Neuronal stem cell (in vitro differentiated cells): Measurements from ENCODE around the gene SORCS2.

Source experiments
- DNase-seq: peaks from one replicate; pipeline ENCODE4 v3.0.0-alpha.2; 2013; ENCODE audit warnings: low spot score
- H2AFZ ChIP-seq: one replicate; pipeline ENCODE4 v1.6.1; 2013; ENCODE audit warnings: mild to moderate bottlenecking, low read length, inconsistent platforms
- H2AK5ac ChIP-seq: 2 replicates; pipeline ENCODE4 v1.6.1; 2013; ENCODE audit warnings: low read depth, mild to moderate bottlenecking, inconsistent platforms, low read length, moderate library complexity, mixed read lengths
- H2BK120ac ChIP-seq: 2 replicates; pipeline ENCODE4 v1.6.1; 2013; ENCODE audit warnings: low read depth, mild to moderate bottlenecking, inconsistent platforms, low read length, moderate library complexity, mixed read lengths
- H2BK12ac ChIP-seq: one replicate; pipeline ENCODE4 v1.6.1; 2013; ENCODE audit warnings: low read length, inconsistent platforms
- H2BK15ac ChIP-seq: 2 replicates; pipeline ENCODE4 v1.6.1; 2013; ENCODE audit warnings: mild to moderate bottlenecking, low read length, inconsistent platforms, mixed read lengths
- H2BK5ac ChIP-seq: one replicate; pipeline ENCODE4 v1.6.1; 2013; ENCODE audit warnings: inconsistent platforms, mild to moderate bottlenecking, low read length, moderate library complexity
- H3K14ac ChIP-seq: one replicate; pipeline ENCODE4 v1.6.1; 2013; ENCODE audit warnings: low read length, inconsistent platforms
- H3K18ac ChIP-seq: 2 replicates; pipeline ENCODE4 v1.6.1; 2013; ENCODE audit warnings: low read length, inconsistent platforms
- H3K23ac ChIP-seq: 2 replicates; pipeline ENCODE4 v1.6.1; 2013; ENCODE audit warnings: low read depth, mild to moderate bottlenecking, mixed read lengths, low read length, inconsistent platforms; ENCODE audit not compliant: poor library complexity
- H3K27ac ChIP-seq: replicated peaks from 3 replicates; pipeline ENCODE4 v1.5.1; 2013; ENCODE audit warnings: low read length, inconsistent platforms
- H3K27me3 ChIP-seq, 3 experiments: 2 replicates each; pipeline ENCODE4 v1.6.1; 2013; ENCODE audit warnings: low read length in 3 of 3, mild to moderate bottlenecking in 2 of 3, inconsistent platforms in 1 of 3, low read depth in 1 of 3, mixed read lengths in 1 of 3, moderate library complexity in 1 of 3; ENCODE audit not compliant: control insufficient read depth in 3 of 3, insufficient read depth in 3 of 3
- H3K36me3 ChIP-seq, 2 donors: replicated peaks in 1 of 2; 2 replicates each; pipeline ENCODE4 v1.6.1; 2013; ENCODE audit warnings: low read length in 2 of 2; ENCODE audit not compliant: control insufficient read depth in 2 of 2, insufficient read depth in 2 of 2
- H3K4ac ChIP-seq: 2 replicates; pipeline ENCODE4 v1.6.1; 2013; ENCODE audit warnings: inconsistent platforms, mild to moderate bottlenecking, low read length, moderate library complexity
- H3K4me1 ChIP-seq, 2 donors: 1 replicate in 1 of 2; 2 replicates in 1 of 2; pipeline ENCODE4 v1.6.1; 2013; ENCODE audit warnings: low read length in 2 of 2, low read depth in 1 of 2; ENCODE audit not compliant: control insufficient read depth in 2 of 2, insufficient read depth in 1 of 2
- H3K4me2 ChIP-seq: one replicate; pipeline ENCODE4 v1.6.1; 2013; ENCODE audit warnings: mild to moderate bottlenecking, low read length, inconsistent platforms; ENCODE audit not compliant: insufficient read depth, poor library complexity, severe bottlenecking
- H3K4me3 ChIP-seq, 2 donors: 2 replicates each; pipeline ENCODE4 v1.5.1; 2013; ENCODE audit warnings: low read length in 2 of 2, mild to moderate bottlenecking in 2 of 2, inconsistent platforms in 1 of 2, moderate library complexity in 1 of 2
- H3K79me1 ChIP-seq: one replicate; pipeline ENCODE4 v1.6.1; 2013; ENCODE audit warnings: low read depth, mild to moderate bottlenecking, inconsistent platforms, low read length, moderate library complexity
- H3K9ac ChIP-seq: one replicate; pipeline ENCODE4 v1.6.1; 2013; ENCODE audit warnings: mild to moderate bottlenecking, low read depth, low read length, inconsistent platforms; ENCODE audit not compliant: poor library complexity
- H3K9me3 ChIP-seq, 2 donors: replicated peaks in 1 of 2; 2 replicates each; pipeline versions ENCODE3 to v1.6.1; 2013; ENCODE audit warnings: low read length in 2 of 2, mild to moderate bottlenecking in 2 of 2, inconsistent platforms in 1 of 2, low read depth in 1 of 2, mixed read lengths in 1 of 2, moderate library complexity in 1 of 2; ENCODE audit not compliant: control insufficient read depth in 2 of 2, insufficient read depth in 1 of 2
- H4K8ac ChIP-seq: one replicate; pipeline ENCODE4 v1.6.1; 2013; ENCODE audit warnings: low read depth, mild to moderate bottlenecking, inconsistent platforms, low read length, moderate library complexity
- H4K91ac ChIP-seq: one replicate; pipeline ENCODE4 v1.6.1; 2013; ENCODE audit warnings: low read length, low read depth, mild to moderate bottlenecking, inconsistent platforms; ENCODE audit not compliant: poor library complexity
- WGBS, 2 donors: extraction: QIAGEN DNeasy Blood & Tissue Kit; methylation state at CpG; one replicate each; pipeline ENCODE4 v1.1.7; 2013; ENCODE audit warnings: missing lambda C conversion rate in 2 of 2, mixed read lengths in 1 of 2; ENCODE audit not compliant: insufficient read length in 2 of 2, insufficient replicate concordance in 1 of 2; ENCODE audit errors: extremely low coverage in 2 of 2; 5-methylcytosine and 5-hydroxymethylcytosine counted together

SORCS2 gene

DNA sequence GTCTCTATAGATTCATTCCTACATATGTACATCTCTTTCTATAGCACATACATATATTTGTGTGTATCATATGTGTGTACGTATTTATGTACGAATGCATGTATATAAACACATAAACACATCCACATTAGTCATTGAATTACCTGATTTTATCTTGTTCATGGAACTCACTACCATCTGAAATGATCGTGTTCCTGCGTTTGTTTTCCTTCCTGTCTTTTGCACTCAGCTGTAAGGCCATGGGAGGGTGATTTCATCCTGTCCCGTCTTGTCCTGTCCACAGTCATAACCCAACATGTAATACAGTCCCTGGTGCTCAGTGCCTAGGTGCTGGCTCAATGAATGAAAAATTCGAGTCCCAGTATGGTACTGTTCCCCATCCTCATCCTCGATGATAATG lies 434.2 kb downstream of the SORCS2 start:
- DNase-seq = no peak
- Histone ChIP-seq H3K4me3 (no peak overlapping the region), H2BK120ac (no peak overlapping the region), H3K4me1 (peaks cover 0 to 4% of the 10 kb centered on the region in 2 donors), H3K9me3 (peaks cover 0 to 5% of the 10 kb centered on the region in 2 donors), H3K79me1 (no peaks in the 10 kb centered on the region), H3K14ac (no peak overlapping the region), H4K91ac (no peak overlapping the region), H2AFZ (no peak overlapping the region), H3K27ac (no peak overlapping the region), H2BK12ac (no peak overlapping the region), H2BK5ac (no peak overlapping the region), H3K4ac (no peak overlapping the region), H2AK5ac (no peak overlapping the region), H3K18ac (no peak overlapping the region), H3K27me3 (peaks cover 0 to 10% (median 0%) of the 10 kb centered on the region in 3 experiments), H3K23ac (no peak overlapping the region), H3K4me2 (no peak overlapping the region), H2BK15ac (no peak overlapping the region), H3K9ac (no peak overlapping the region), H3K36me3 (peaks cover 0 to 2% of the 10 kb centered on the region in 2 donors), H4K8ac (no peak overlapping the region)
- no CpG with 5 or more reads among the region's 7 CpGs for WGBS, 2 donors

DNA sequence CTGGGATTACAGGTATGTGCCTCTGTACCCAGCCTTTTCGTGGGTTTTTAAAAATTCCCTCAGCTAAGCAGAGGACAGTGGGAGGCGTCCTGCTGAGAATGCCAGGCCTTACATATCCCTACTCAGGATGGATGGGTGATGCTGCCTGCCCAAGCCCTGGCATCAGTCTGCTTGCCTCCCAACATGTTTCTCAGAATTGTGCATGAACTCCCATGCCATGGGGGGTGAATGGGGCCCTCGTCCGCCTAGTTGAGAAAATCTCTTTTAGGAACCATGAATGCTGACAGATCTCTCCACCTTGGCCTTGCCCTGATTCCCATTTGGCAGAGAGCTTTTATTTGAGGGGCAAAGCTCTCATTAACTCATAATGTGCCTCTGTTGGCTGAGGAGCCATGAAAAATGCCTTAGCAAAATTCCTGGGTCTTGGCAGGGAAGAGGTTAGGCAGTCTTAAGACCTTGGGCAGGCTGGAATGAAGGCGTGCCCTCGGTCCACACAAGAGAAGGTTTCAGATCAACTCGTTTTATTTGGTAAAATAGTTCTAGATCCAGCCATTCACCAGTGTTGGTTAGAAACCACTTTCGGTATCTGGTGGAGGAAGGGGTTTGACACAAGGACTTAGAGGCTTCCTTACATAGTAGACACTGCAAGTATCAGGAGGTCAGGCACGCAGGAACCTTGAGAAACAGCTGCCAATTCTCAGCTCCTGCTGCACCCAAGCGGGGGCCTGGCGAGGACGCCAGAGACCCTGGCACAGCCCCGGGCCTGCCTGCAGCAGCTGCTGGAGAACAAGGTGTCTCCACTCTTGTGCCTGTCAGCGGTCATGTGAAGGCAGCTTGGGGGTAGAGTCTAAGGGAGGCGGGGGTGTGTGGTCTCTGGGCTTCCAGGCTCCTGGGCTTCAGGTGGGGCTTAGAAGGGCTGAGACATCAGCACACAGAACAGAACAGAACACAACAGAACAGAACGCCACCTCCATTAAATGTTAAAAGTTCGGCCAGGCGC lies 435.2 kb downstream of the SORCS2 start:
- no peak overlapping the region for H3K18ac ChIP-seq
- H3K4me3 ChIP-seq = no peak overlapping the region
- no peak overlapping the region for H3K23ac ChIP-seq
- H3K27ac ChIP-seq = no peak overlapping the region
- peaks cover 0 to 2% of the 10 kb centered on the region in 2 donors for H3K36me3 ChIP-seq
- no peak overlapping the region for H2BK120ac ChIP-seq
- H3K27me3 ChIP-seq = peaks cover 0 to 10% (median 0%) of the 10 kb centered on the region in 3 experiments
- H2BK15ac ChIP-seq = no peak overlapping the region
- H3K4ac ChIP-seq = no peak overlapping the region
- H3K9ac ChIP-seq = no peak overlapping the region
- WGBS, 2 donors = no CpG with 5 or more reads among the region's 18 CpGs
- H3K79me1 ChIP-seq = no peaks in the 10 kb centered on the region
- no peak overlapping the region for H2BK12ac ChIP-seq
- H3K4me1 ChIP-seq = peaks cover 0 to 4% of the 10 kb centered on the region in 2 donors
- H3K9me3 ChIP-seq = peaks cover 0 to 5% of the 10 kb centered on the region in 2 donors
- no peak for DNase-seq
- H2BK5ac ChIP-seq = no peak overlapping the region
- H2AK5ac ChIP-seq = no peak overlapping the region
- H3K4me2 ChIP-seq = no peak overlapping the region
- H4K8ac ChIP-seq = no peak overlapping the region
- H3K14ac ChIP-seq = no peak overlapping the region
- H2AFZ ChIP-seq = no peak overlapping the region
- no peak overlapping the region for H4K91ac ChIP-seq

DNA sequence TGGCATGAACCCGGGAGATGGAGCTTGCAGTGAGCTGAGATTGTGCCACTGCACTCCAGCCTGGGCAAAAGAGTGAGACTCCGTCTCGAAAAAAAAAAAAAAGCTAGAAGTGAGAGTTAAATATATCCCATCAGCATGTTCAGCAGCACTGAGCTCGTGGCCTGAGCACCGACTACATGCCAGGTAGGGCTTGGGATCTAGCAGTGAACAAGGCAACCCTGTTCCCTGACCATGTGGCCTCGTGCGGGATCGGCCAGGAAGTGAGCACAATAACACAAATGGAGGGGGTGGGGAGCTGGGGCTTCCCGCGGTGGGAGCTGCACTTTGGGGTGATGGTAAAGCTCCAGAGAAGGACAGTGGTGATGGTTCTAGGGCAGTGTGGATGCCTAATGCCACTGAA lies 436.1 kb downstream of the SORCS2 start:
- Histone ChIP-seq H3K14ac (no peak overlapping the region), H3K9ac (no peak overlapping the region), H4K91ac (no peak overlapping the region), H4K8ac (no peak overlapping the region), H2BK12ac (no peak overlapping the region), H2BK15ac (no peak overlapping the region), H3K27me3 (peaks cover 0 to 10% (median 0%) of the 10 kb centered on the region in 3 experiments), H2BK120ac (no peak overlapping the region), H3K4me3 (no peak overlapping the region), H3K4me2 (no peak overlapping the region), H3K9me3 (peaks cover 0 to 5% of the 10 kb centered on the region in 2 donors), H2BK5ac (no peak overlapping the region), H3K4me1 (peaks cover 0 to 4% of the 10 kb centered on the region in 2 donors), H2AK5ac (peak overlapping the region; percentile 17), H3K36me3 (peaks cover 0 to 2% of the 10 kb centered on the region in 2 donors), H3K23ac (peak overlapping the region; percentile 21), H3K27ac (no peak overlapping the region), H3K79me1 (no peaks in the 10 kb centered on the region), H3K4ac (no peak overlapping the region), H3K18ac (no peak overlapping the region), H2AFZ (no peak overlapping the region)
- DNase-seq = no peak
- no CpG with 5 or more reads among the region's 10 CpGs for WGBS, 2 donors
